CD14-positive monocyte (primary cell): ENCODE data around the gene LIMCH1. TPM values are rescaled to one million over a fixed set of nuclear protein-coding genes. Genes with fewer than 3 reads are reported as not detected.

Experiments
- DNase-seq, 3 donors: peaks; one replicate each; pipeline ENCODE4 v3.0.0-alpha.2; 2011 to 2022
- H2AFZ ChIP-seq: 2 replicates; pipeline ENCODE4 v1.6.0; 2012; ENCODE audit warnings: mild to moderate bottlenecking, low read depth, low read length, inconsistent platforms; ENCODE audit not compliant: insufficient read depth, poor library complexity, severe bottlenecking
- H3K27ac ChIP-seq, 2 donors: 1 replicate in 1 of 2; 2 replicates in 1 of 2; pipeline ENCODE4 v1.5.1; 2012 to 2013; ENCODE audit warnings: low read length in 2 of 2, control low read depth in 1 of 2, inconsistent platforms in 1 of 2, low read depth in 1 of 2, mild to moderate bottlenecking in 1 of 2
- H3K27me3 ChIP-seq, 2 donors: one replicate each; pipeline versions ENCODE4 v1.6.0 to v1.6.1; 2011 to 2013; ENCODE audit warnings: low read length in 2 of 2; ENCODE audit not compliant: control insufficient read depth in 2 of 2, insufficient read depth in 2 of 2
- H3K36me3 ChIP-seq, 2 donors: replicated peaks in 1 of 2; 1 replicate in 1 of 2; 2 replicates in 1 of 2; pipeline versions ENCODE4 v1.5.1 to v1.6.1; 2012 to 2013; ENCODE audit warnings: low read length in 2 of 2, control low read depth in 1 of 2, inconsistent platforms in 1 of 2, mild to moderate bottlenecking in 1 of 2; ENCODE audit not compliant: insufficient read depth in 2 of 2, control insufficient read depth in 1 of 2
- H3K4me1 ChIP-seq, 2 donors: 1 replicate in 1 of 2; 2 replicates in 1 of 2; pipeline versions ENCODE4 v1.5.1 to v1.6.1; 2012 to 2013; ENCODE audit warnings: low read length in 2 of 2, control low read depth in 1 of 2, inconsistent platforms in 1 of 2, mild to moderate bottlenecking in 1 of 2, moderate library complexity in 1 of 2; ENCODE audit not compliant: insufficient read depth in 2 of 2, control insufficient read depth in 1 of 2
- H3K4me2 ChIP-seq: replicated peaks from 2 replicates; pipeline ENCODE3; 2012; ENCODE audit warnings: low read length, moderate library complexity, mild to moderate bottlenecking; ENCODE audit not compliant: poor library complexity, severe bottlenecking; ENCODE audit errors: extremely low read depth
- H3K4me3 ChIP-seq, 3 experiments: fragments of 200-600 bp in 1 of 3; sonication (generic) in 1 of 3; replicated peaks in 1 of 3; 1 replicate in 2 of 3; 2 replicates in 1 of 3; pipeline ENCODE4 v1.5.1; 2011 to 2013; ENCODE audit warnings: low read length in 3 of 3, mild to moderate bottlenecking in 3 of 3, control low read depth in 2 of 3, low read depth in 2 of 3, inconsistent platforms in 1 of 3, moderate library complexity in 1 of 3
- H3K79me2 ChIP-seq: 2 replicates; pipeline ENCODE4 v1.6.0; 2012; ENCODE audit warnings: mild to moderate bottlenecking, control low read depth, inconsistent platforms, low read length, moderate library complexity; ENCODE audit not compliant: insufficient read depth
- H3K9ac ChIP-seq: 2 replicates; pipeline ENCODE4 v1.6.0; 2017; ENCODE audit warnings: low read length, mild to moderate bottlenecking; ENCODE audit not compliant: insufficient read depth, poor library complexity, severe bottlenecking
- H3K9me3 ChIP-seq, 2 donors: replicated peaks in 1 of 2; 1 replicate in 1 of 2; 2 replicates in 1 of 2; pipeline versions ENCODE4 v1.5.1 to v1.6.1; 2012 to 2013; ENCODE audit warnings: low read length in 2 of 2, control low read depth in 1 of 2; ENCODE audit not compliant: control insufficient read depth in 1 of 2, insufficient read depth in 1 of 2
- H4K20me1 ChIP-seq: 2 replicates; pipeline ENCODE4 v1.6.0; 2012; ENCODE audit warnings: mild to moderate bottlenecking, low read length, control low read depth, moderate library complexity; ENCODE audit not compliant: insufficient read depth
- H3K27ac Mint-ChIP-seq, 7 donors: one replicate each; pipeline ENCODE4 v1.8.0; 2020; ENCODE audit warnings: mild to moderate bottlenecking in 7 of 7, mixed read lengths in 7 of 7, moderate library complexity in 6 of 7, inconsistent platforms in 2 of 7
- H3K27me3 Mint-ChIP-seq, 3 donors: one replicate each; pipeline ENCODE4 v1.8.0; 2021 to 2022; ENCODE audit warnings: low read depth in 3 of 3, mild to moderate bottlenecking in 3 of 3, mixed read lengths in 3 of 3, moderate library complexity in 3 of 3, inconsistent platforms in 1 of 3
- H3K36me3 Mint-ChIP-seq, 2 donors: one replicate each; pipeline ENCODE4 v1.8.0; 2020; ENCODE audit warnings: mixed read lengths in 2 of 2, inconsistent platforms in 1 of 2, mild to moderate bottlenecking in 1 of 2
- H3K4me1 Mint-ChIP-seq: one replicate; pipeline ENCODE4 v1.8.0; 2020; ENCODE audit warnings: mild to moderate bottlenecking, mixed read lengths
- H3K4me3 Mint-ChIP-seq, 2 donors: one replicate each; pipeline ENCODE4 v1.8.0; 2020; ENCODE audit warnings: mild to moderate bottlenecking in 2 of 2, mixed read lengths in 2 of 2, moderate library complexity in 1 of 2
- H3K9me3 Mint-ChIP-seq, 7 donors: one replicate each; pipeline ENCODE4 v1.8.0; 2020 to 2022; ENCODE audit warnings: mixed read lengths in 7 of 7, mild to moderate bottlenecking in 6 of 7, moderate library complexity in 6 of 7, inconsistent platforms in 2 of 7
- WGBS: methylation state at CpG from one replicate; pipeline ENCODE4 v1.1.5; 2013; ENCODE audit warnings: missing lambda C conversion rate; ENCODE audit not compliant: insufficient coverage; 5-methylcytosine and 5-hydroxymethylcytosine counted together
- intact Hi-C, 2 donors: fragments of 100-400 bp; cut with micrococcal nuclease; formaldehyde crosslinking; loops; one replicate each; pipeline versions ENCODE4 v1.15.0 to v1.15.1; 2023
- polyA plus RNA-seq, 3 donors: library from polyadenylated mRNA; depleted of rRNA in 1 of 3; unstranded in 2 of 3; stranded (reverse) in 1 of 3; fragments of 300-500 nt in 2 of 3; fragments of >200 nt in 1 of 3; fragmentation: Illumina TruSeq in 2 of 3; gene quantifications; 1 replicate in 2 of 3; 2 replicates in 1 of 3; pipeline ENCODE4 v1.2.3, GENCODE V29; 2012 to 2021
- TF ChIP-seq, protein P1 (sequence below): fragments of 200-600 bp; IDR thresholded peaks from one replicate; pipeline ENCODE4 v1.8.0; 2022; ENCODE audit warnings: antibody characterized with exemption, mild to moderate bottlenecking

Gene LIMCH1
- polyA plus RNA-seq, 3 donors: 0.25 to 0.64 (median 0.32) TPM

DNA sequence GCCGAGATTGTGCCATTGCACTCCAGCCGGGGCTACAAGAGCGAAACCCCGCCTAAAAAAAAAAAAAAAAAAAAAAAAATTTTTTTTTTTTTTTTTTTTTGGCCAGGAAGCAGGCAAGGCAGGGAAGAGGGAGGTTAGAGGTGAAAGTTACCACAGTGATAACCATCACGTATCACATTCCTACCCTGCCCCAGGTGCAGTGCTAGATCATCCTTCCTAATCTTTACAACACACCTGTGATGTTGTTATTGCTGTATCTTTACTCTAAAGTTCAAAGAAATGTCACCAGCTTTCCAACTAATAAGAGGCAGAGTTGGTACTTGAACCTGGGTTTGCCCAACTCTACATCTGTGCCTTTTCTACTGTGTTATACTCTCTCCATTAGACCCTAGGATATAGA is 7.2 kb upstream of the LIMCH1 start:
- no peak overlapping the region for H3K9ac ChIP-seq
- Mint-ChIP-seq H3K36me3 (no peaks in the 10 kb centered on the region), H3K4me1 (peaks cover 14% of the 10 kb centered on the region), H3K9me3 (peaks cover 0 to 9% (median 2%) of the 10 kb centered on the region in 7 donors), H3K27me3 (peaks cover 0 to 2% (median 2%) of the 10 kb centered on the region in 3 donors), H3K4me3 (no peak overlapping the region), H3K27ac (no peak overlapping the region)
- no peak for DNase-seq
- peaks cover 8 to 10% of the 10 kb centered on the region in 2 donors for H3K4me1 ChIP-seq
- TF ChIP-seq, protein P1, sequence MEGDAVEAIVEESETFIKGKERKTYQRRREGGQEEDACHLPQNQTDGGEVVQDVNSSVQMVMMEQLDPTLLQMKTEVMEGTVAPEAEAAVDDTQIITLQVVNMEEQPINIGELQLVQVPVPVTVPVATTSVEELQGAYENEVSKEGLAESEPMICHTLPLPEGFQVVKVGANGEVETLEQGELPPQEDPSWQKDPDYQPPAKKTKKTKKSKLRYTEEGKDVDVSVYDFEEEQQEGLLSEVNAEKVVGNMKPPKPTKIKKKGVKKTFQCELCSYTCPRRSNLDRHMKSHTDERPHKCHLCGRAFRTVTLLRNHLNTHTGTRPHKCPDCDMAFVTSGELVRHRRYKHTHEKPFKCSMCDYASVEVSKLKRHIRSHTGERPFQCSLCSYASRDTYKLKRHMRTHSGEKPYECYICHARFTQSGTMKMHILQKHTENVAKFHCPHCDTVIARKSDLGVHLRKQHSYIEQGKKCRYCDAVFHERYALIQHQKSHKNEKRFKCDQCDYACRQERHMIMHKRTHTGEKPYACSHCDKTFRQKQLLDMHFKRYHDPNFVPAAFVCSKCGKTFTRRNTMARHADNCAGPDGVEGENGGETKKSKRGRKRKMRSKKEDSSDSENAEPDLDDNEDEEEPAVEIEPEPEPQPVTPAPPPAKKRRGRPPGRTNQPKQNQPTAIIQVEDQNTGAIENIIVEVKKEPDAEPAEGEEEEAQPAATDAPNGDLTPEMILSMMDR: no peak
- intact Hi-C loops: no loop called here
- no peak overlapping the region for H3K4me2 ChIP-seq
- H3K9me3 ChIP-seq: no peaks in the 10 kb centered on the region
- no peaks in the 10 kb centered on the region for H3K27me3 ChIP-seq
- no peak overlapping the region for H3K4me3 ChIP-seq
- H3K27ac ChIP-seq: no peak overlapping the region
- no CpG with 5 or more reads among the region's 5 CpGs for WGBS
- no peaks in the 10 kb centered on the region for H3K79me2 ChIP-seq
- H4K20me1 ChIP-seq: no peaks in the 10 kb centered on the region
- no peaks in the 10 kb centered on the region for H3K36me3 ChIP-seq
- H2AFZ ChIP-seq: no peak overlapping the region

DNA sequence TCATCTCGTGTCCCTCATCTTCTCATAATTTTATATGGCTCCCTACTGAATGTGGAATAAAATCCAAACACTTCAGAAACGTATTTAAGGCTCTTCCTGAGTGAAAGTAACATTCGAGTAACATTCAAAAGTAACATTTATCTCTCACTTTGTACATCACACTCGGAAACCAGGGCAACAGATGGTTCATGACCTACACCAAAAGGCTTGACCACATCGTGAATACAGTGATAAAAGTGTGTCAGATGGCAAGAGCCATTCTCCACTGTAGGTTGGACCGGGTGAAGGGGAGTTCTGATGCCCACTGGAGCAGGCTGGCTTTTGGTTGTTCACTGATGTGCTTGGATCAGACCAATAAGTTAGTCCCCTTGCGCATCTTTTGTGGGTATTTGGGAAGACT is 5.6 kb upstream of the LIMCH1 start:
- Mint-ChIP-seq H3K4me1 (peaks cover 14% of the 10 kb centered on the region), H3K9me3 (peaks cover 0 to 3% (median under 1%) of the 10 kb centered on the region in 7 donors), H3K27ac (no peak overlapping the region), H3K27me3 (peaks cover 2 to 3% (median 2%) of the 10 kb centered on the region in 3 donors), H3K4me3 (no peak overlapping the region), H3K36me3 (no peaks in the 10 kb centered on the region)
- Histone ChIP-seq H4K20me1 (no peaks in the 10 kb centered on the region), H3K9me3 (no peaks in the 10 kb centered on the region), H3K4me3 (no peak overlapping the region), H3K9ac (no peak overlapping the region), H3K4me2 (no peak overlapping the region), H2AFZ (no peak overlapping the region), H3K4me1 (peaks cover 8 to 10% of the 10 kb centered on the region in 2 donors), H3K27ac (no peak overlapping the region), H3K36me3 (no peaks in the 10 kb centered on the region), H3K79me2 (no peaks in the 10 kb centered on the region), H3K27me3 (no peaks in the 10 kb centered on the region)
- intact Hi-C loops: no loop called here
- no peak for DNase-seq
- TF ChIP-seq, protein P1: no peak
- WGBS: 94% methylated on average over 4 of the region's 7 CpGs
